Calu3 (cell line): ENCODE measurements around the gene ARHGAP15. TPM values are rescaled to one million over a fixed set of nuclear protein-coding genes. Genes with fewer than 3 reads are reported as not detected.

Experiments
- BruUV-seq: library from RNA; stranded (reverse); fragments of 400-500 nt; replicated peaks from 2 replicates; lab custom pipeline; 2021; lab: Mats Ljungman, UMichigan
- CTCF ChIA-PET: fragments of 300-600 bp; sonication (Branson Sonifier 250); formaldehyde crosslinking; loops from one replicate; lab custom pipeline; 2022; ENCODE audit warnings: antibody characterized with exemption; lab: Charles Lee
- DNase-seq: peaks from one replicate; pipeline ENCODE4 v3.0.0; 2022
- H3K27ac Mint-ChIP-seq: one replicate; pipeline ENCODE4 v1.8.0; 2022; ENCODE audit warnings: mixed read lengths; ENCODE audit not compliant: unreplicated experiment
- H3K27me3 Mint-ChIP-seq: one replicate; pipeline ENCODE4 v1.8.0; 2022; ENCODE audit warnings: mixed read lengths; ENCODE audit not compliant: unreplicated experiment
- H3K36me3 Mint-ChIP-seq: one replicate; pipeline ENCODE4 v1.8.0; 2022; ENCODE audit warnings: mild to moderate bottlenecking, moderate library complexity, mixed read lengths; ENCODE audit not compliant: insufficient read depth, unreplicated experiment
- H3K4me1 Mint-ChIP-seq: one replicate; pipeline ENCODE4 v1.8.0; 2022; ENCODE audit warnings: mild to moderate bottlenecking, low read depth, mixed read lengths; ENCODE audit not compliant: unreplicated experiment
- H3K4me3 Mint-ChIP-seq: one replicate; pipeline ENCODE4 v1.8.0; 2022; ENCODE audit warnings: mild to moderate bottlenecking, low read depth, moderate library complexity, mixed read lengths; ENCODE audit not compliant: unreplicated experiment
- H3K9me3 Mint-ChIP-seq: one replicate; pipeline ENCODE4 v1.8.0; 2022; ENCODE audit warnings: low read depth, mixed read lengths; ENCODE audit not compliant: unreplicated experiment
- intact Hi-C: fragments of 100-400 bp; cut with micrococcal nuclease; formaldehyde crosslinking; loops from one replicate; pipeline ENCODE4 v1.10.0; 2022; ENCODE audit not compliant: unreplicated experiment
- total RNA-seq: library from RNA; stranded (reverse); gene quantifications from 2 replicates; pipeline ENCODE4 v1.2.3, GENCODE V29; 2022
- TF ChIP-seq, protein P1 (sequence below): fragments of 200-600 bp; IDR thresholded peaks from one replicate; pipeline ENCODE4 v1.8.0; 2022; ENCODE audit warnings: antibody characterized with exemption; ENCODE audit not compliant: unreplicated experiment

Gene ARHGAP15
- total RNA-seq, 1 experiment from 2014 or later = not detected

DNA sequence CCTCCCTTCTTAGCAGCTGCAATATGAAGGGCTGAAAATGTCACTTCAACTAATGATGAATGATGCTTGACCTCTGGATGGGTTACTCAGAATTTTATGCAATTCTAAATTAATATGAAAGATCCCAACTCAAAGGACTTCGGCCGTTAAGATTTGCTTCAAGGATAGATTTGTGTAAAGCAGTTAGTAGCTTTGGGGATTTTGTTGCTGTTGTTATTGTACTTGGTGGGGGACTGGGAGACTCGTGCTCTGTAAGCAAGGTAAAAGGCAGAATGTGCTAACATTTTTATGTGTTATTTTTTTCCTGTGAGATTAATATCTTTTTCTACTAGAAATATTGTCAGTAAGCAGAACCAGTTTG lies 478.8 kb downstream of the ARHGAP15 start:
- TF ChIP-seq, protein P1, sequence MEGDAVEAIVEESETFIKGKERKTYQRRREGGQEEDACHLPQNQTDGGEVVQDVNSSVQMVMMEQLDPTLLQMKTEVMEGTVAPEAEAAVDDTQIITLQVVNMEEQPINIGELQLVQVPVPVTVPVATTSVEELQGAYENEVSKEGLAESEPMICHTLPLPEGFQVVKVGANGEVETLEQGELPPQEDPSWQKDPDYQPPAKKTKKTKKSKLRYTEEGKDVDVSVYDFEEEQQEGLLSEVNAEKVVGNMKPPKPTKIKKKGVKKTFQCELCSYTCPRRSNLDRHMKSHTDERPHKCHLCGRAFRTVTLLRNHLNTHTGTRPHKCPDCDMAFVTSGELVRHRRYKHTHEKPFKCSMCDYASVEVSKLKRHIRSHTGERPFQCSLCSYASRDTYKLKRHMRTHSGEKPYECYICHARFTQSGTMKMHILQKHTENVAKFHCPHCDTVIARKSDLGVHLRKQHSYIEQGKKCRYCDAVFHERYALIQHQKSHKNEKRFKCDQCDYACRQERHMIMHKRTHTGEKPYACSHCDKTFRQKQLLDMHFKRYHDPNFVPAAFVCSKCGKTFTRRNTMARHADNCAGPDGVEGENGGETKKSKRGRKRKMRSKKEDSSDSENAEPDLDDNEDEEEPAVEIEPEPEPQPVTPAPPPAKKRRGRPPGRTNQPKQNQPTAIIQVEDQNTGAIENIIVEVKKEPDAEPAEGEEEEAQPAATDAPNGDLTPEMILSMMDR = no peak
- CTCF ChIA-PET = no interaction called here
- H3K9me3 Mint-ChIP-seq = no peaks in the 10 kb centered on the region

DNA sequence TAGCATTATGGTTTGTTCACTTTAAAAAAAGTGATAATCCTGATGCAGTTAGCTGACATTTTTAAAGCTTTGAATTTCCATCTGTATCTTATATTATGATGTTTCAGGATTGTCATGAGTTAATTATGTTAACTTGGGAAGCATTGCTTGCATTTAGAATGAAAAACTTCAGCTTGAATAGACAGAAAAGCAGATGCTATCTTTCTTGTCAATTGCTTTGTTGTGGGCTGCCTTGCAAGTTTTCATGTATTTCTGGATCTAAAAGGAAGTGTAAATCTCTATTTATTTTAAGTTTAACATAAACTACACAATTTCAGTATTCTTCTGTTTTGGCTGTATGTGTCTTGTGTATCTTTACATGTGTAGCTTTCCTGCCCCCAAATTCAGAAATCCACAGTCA lies 479.5 kb downstream of the ARHGAP15 start:
- H3K9me3 Mint-ChIP-seq = no peaks in the 10 kb centered on the region
- H3K4me1 Mint-ChIP-seq = no peaks in the 10 kb centered on the region
- intact Hi-C loops = no loop called here
- CTCF ChIA-PET = no interaction called here
- no peaks in the 10 kb centered on the region for H3K36me3 Mint-ChIP-seq
- TF ChIP-seq, protein P1 = no peak
- BruUV-seq = no TSS peak
- DNase-seq = no peak
- no peak overlapping the region for H3K4me3 Mint-ChIP-seq
- no peak overlapping the region for H3K27ac Mint-ChIP-seq
- H3K27me3 Mint-ChIP-seq = no peaks in the 10 kb centered on the region

More for the DNA sequence above, 478.8 kb downstream of the ARHGAP15 start:
- DNase-seq = no peak
- H3K36me3 Mint-ChIP-seq = no peaks in the 10 kb centered on the region
- H3K27ac Mint-ChIP-seq = no peak overlapping the region
- no TSS peak for BruUV-seq
- no peak overlapping the region for H3K4me3 Mint-ChIP-seq
- intact Hi-C loops = no loop called here
- H3K4me1 Mint-ChIP-seq = no peaks in the 10 kb centered on the region
- H3K27me3 Mint-ChIP-seq = no peaks in the 10 kb centered on the region

DNA sequence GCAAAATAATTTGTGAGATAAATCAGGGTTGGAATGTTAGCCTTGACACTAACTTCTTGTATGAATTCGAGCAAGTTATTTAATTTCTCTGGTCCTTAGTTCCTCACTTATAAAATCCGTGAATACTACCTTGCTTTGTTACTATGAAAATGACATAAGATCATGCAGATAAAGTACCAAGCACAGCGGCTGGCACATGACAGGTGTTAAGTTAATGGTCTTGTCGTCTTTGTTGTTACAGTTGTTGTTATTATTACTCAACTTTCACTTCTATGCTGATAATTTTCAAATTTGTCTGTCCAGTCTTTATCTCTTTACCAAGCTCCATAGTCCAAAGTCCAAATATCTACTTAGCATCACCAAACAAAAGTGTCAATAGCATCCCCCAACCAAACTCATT lies 482.1 kb downstream of the ARHGAP15 start:
- H3K9me3 Mint-ChIP-seq = no peaks in the 10 kb centered on the region
- H3K36me3 Mint-ChIP-seq = no peaks in the 10 kb centered on the region
- no peak overlapping the region for H3K27ac Mint-ChIP-seq
- TF ChIP-seq, protein P1 = no peak
- DNase-seq = no peak
- no peak overlapping the region for H3K4me3 Mint-ChIP-seq
- CTCF ChIA-PET = no interaction called here
- H3K4me1 Mint-ChIP-seq = no peaks in the 10 kb centered on the region
- intact Hi-C loops = no loop called here
- no peaks in the 10 kb centered on the region for H3K27me3 Mint-ChIP-seq
- BruUV-seq = no TSS peak

DNA sequence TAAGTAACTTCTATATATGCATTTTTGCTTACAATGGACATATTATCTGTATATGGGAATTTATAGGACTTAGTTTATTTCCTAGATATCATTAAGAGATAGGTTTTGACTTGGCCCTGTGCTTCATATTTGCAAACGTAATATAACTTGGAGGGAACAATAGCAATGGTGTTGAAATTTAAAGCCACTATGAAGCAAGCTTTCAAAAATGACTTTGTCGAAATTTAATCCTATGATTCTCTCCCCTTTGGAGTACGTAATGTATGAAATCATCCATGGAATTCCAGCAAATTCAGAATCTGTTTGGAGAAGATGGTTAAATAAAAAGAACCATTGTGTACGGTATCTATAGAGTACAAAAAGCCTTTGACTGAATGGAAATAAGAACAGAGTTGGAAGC lies 486.3 kb downstream of the ARHGAP15 start:
- no peaks in the 10 kb centered on the region for H3K9me3 Mint-ChIP-seq
- CTCF ChIA-PET = no interaction called here
- no peaks in the 10 kb centered on the region for H3K4me1 Mint-ChIP-seq
- no peak for DNase-seq
- BruUV-seq = no TSS peak
- intact Hi-C loops = no loop called here
- no peaks in the 10 kb centered on the region for H3K27me3 Mint-ChIP-seq
- no peak overlapping the region for H3K27ac Mint-ChIP-seq
- no peaks in the 10 kb centered on the region for H3K36me3 Mint-ChIP-seq
- TF ChIP-seq, protein P1 = no peak
- H3K4me3 Mint-ChIP-seq = no peak overlapping the region

DNA sequence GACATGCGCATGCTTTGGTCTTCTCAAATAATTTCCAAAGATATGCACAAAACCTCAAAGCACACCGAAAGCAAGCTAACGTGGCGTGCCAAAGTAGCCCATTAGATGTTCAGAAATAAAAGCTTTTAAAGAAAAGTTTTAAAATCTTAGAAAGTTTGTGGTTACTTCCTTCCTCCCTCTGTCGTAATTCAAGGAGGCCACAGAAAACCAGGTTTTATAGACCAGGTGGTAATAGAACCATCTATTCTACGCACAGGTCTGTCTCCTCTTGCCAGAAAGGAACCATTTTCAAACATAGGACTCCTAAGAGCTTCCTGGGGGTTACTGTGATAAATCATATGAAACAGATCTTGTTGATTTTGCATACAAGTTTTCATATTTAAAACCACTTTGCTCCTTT lies 487.2 kb downstream of the ARHGAP15 start:
- Mint-ChIP-seq H3K4me3 (no peak overlapping the region), H3K9me3 (no peaks in the 10 kb centered on the region), H3K27ac (no peak overlapping the region), H3K36me3 (no peaks in the 10 kb centered on the region), H3K27me3 (no peaks in the 10 kb centered on the region), H3K4me1 (no peaks in the 10 kb centered on the region)
- TF ChIP-seq, protein P1 = no peak
- intact Hi-C loops = no loop called here
- CTCF ChIA-PET = no interaction called here
- no TSS peak for BruUV-seq
- no peak for DNase-seq
